HG02981 (cell line): ENCODE data around the gene PLD3.
"Not testable (repeated sequence)": the region's sequence is repeated elsewhere in the genome, so short reads cannot be mapped to it uniquely, and the experiment has no call there.

Source experiments
- ATAC-seq: cut with Tn5 transposase; IDR thresholded peaks from one replicate; pipeline ENCODE4 v1.9.1; 2021; ENCODE audit warnings: mild to moderate bottlenecking, moderate library complexity; ENCODE audit not compliant: unreplicated experiment

The PLD3 gene

GRCh38 chr19:40362160-40362559, 13.7 kb downstream of the PLD3 start:
- no peak for ATAC-seq

DNA sequence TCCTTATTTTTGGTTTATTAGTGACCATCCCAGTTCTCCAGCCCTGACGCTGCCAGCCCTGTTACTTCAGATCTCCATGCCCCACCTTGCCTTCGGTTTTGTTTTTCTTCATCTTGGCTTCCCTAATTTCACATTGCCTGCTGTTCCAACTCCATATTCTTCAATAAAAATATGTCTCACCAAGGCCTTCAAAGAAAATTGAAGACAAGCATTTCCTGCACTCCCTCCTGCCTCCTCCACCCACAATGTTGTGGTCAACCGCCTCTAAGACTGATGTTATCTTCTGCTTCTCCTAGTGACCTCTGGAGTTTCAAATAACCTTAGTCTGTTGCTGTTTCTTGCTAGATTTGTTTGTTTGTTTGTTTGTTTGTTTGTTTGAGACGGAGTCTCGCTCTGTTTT, 14.6 kb downstream of the PLD3 start:
- ATAC-seq: no peak

GRCh38 chr19:40365010-40365409, 16.5 kb downstream of the PLD3 start:
- no peak for ATAC-seq

- ATAC-seq: no peak
These were observed 17.3 kb downstream of the PLD3 start for GRCh38 chr19:40365613-40366401.

GRCh38 chr19:40366697-40367561, 18.4 kb downstream of the PLD3 start:
- ATAC-seq: no peak

DNA sequence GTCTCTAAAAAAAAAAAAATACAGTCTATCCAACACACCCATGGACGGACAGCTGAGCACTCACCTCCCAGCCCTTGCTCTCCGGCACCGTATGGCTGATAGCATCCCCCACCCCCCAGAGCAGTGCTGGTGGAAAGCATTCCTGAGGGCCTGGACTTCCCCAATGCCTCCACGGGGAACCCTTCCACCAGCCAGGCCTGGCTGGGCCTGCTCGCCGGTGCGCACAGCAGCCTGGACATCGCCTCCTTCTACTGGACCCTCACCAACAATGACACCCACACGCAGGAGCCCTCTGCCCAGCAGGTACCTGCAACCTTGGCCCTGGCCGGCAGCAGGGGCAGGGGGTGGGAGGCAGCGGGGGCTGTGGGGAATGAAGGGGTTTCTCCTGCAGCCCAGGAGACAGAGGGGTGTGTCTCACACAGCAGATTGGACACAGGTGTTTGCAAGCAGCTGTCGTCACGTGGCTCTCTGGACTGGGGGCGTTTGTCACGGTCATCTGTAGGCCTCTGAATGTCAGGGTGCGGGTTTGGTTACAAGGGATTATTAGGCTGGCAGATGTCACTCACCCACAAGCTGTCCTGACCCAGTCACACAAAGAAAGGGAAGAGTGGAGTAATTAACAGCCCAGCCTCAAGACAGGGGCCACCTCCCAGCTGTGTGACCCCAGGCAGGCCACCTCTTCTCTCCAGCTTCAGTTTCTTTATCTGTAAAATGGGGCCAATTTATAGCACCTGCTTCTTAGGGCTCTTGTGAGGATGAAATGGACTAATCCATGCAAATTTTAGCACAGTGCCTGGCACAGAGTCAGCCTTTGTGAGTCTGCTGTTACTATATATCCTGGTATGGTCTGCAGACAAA, 19.3 kb downstream of the PLD3 start:
- ATAC-seq: no peak

DNA sequence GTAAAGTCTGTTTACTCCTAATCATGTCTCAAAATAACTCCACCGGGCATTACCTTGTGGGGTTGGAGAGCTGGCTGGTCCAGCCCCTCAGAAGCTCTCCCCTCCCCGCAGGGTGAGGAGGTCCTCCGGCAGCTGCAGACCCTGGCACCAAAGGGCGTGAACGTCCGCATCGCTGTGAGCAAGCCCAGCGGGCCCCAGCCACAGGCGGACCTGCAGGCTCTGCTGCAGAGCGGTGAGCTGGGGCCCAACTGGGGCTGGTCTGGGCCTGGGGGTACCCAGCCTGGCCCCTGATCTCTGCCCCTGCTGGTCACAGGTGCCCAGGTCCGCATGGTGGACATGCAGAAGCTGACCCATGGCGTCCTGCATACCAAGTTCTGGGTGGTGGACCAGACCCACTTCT, 21.3 kb downstream of the PLD3 start:
- no peak for ATAC-seq

DNA sequence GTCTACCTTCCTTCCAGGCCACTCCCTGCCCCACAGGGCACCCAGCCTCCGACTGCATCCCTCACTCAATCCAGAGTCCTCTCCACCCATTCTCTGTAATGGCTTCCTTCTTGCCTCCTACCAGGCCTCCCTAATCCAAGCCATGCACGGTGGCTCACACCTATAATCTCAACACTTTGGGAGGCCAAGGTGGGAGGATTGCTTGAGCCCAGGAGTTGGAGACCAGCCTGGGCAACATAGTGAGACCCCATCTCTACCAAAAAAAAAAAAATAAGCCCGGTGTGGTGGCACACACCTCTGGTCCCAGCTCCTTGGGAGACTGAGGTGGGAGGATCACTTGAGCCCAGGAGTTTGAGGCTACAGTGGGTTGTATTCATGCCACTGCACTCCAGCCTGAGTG, 21.8 kb downstream of the PLD3 start:
- not testable (repeated sequence) for ATAC-seq

DNA sequence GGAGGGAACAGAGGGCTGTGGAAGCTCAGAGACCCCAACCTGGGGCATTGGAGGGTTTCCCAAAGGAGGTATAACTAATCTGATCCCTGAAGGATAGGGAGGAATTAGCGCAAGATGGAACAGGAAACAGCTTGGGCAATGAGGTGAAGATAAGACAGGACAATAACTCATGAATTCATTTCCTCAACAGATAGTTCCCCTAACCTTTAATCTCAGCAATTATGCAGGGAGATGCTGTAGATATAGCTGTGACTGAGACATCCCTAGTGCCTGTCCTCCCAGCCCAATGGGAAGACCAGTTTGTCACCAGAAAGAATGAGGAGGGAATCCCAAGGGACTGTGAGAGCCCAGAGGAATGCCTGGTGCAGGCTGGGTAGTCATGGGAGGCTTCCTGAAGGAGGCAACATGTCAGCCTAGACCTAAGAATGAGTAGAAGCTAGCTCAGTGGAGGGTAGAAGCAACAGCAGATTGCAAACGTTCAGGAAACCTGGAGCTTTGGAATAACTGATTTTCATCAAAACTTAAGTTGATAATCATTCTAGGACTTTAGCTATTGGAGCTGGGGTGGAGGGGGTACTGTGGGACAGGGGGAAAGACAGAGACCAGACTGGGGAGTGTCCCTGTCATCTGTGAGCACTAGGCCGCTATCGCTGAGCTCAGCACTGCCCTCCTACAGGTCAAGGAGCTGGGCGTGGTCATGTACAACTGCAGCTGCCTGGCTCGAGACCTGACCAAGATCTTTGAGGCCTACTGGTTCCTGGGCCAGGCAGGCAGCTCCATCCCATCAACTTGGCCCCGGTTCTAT, 22.7 kb downstream of the PLD3 start:
- ATAC-seq: no peak

DNA sequence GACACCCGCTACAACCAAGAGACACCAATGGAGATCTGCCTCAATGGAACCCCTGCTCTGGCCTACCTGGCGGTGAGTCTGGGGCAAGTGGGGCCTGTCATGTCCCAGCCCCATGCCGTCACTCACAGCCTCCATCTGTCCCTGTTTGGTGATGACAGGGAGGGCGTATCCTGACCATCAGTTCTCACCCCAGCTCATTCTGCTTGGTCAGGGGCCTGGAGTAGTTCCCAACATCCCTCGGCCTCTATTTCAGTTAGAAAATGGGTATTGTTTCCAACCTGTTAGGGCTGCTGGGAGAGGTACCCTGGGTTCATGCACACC, 23.3 kb downstream of the PLD3 start:
- no peak for ATAC-seq

DNA sequence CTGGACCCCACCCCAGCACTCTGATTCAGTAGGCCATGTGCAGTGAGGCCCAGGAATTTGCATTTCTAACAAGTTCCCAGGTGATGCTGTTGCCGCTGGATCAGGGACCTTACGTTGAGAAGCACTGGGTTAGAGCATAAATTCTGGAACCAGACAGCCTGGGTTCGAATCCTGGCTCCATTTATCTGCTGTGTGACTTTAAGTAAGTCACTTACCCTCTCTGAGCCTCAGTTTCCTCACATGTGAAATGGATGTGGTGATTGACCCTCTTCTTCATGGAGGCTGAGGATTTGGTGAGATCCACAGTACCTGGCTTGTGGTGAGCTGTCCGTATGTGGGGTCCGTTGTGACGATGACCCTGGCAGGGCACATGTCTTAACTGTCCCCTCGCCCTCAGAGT, 25.6 kb downstream of the PLD3 start:
- no peak for ATAC-seq

GRCh38 chr19:40376286-40376862, 27.9 kb downstream of the PLD3 start:
- ATAC-seq: no peak

- ATAC-seq: no peak
These were observed 29.4 kb downstream of the PLD3 start for GRCh38 chr19:40377876-40378385.

DNA sequence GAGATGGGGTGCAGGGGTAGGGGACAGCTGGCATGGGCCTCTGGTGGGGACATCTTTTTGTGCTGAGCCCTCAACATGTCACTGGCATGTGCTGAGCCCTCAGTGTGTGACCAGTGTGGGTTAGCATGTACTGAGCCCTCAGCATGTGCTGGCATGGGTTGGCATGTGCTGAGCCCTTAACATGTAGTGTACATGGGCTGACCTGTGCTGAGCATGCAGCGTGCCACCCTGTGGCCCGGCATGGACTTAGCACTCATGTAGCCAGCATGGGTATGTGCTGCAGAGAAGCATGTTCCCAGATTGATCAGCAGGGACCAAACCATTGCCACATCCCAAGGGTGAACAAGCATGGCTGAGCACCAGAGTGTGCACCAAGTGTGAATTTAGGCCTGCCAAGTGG, 30.0 kb downstream of the PLD3 start:
- no peak for ATAC-seq

GRCh38 chr19:40379446-40380198, 31.1 kb downstream of the PLD3 start:
- no peak for ATAC-seq

DNA sequence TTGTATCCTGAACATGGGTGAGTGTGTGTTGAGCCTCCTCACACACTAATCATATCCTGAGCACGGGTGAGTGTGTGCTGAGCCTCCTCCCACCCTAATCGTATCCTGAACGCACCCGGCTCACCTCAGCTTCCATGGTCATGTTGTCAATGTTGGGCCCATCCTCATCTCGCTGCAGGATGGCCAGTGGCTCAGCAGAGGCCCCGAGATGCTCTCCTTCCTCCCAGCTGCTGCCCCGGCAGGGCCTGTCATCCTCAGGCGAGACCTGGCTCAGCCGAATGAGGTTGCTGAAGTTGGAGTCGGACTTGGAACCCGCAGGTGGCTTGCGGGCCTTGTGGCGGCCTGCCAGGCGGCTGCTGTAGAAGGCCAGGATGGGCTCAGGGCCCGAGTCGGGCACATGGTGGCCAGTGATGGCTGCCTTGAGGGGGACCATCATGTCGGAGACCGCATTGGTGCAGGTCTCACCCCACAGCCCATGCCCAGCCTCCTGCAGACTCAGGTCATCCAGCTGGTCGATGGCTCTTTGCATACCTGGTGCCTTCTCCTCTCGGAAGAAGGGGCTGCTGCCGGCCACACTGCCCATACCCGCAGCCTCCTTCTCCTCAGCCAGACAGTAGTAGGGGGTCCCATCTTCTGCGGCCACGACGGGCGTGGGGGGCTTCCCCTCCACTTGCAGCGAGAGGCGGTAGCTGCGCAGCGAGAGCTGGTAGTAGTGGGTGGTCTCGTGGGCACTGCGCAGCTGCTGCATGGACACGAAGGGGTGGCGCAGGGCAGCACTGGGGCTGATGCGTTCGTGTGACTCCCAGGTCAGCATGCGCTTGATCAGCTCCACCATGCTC, 31.9 kb downstream of the PLD3 start:
- ATAC-seq: no peak

DNA sequence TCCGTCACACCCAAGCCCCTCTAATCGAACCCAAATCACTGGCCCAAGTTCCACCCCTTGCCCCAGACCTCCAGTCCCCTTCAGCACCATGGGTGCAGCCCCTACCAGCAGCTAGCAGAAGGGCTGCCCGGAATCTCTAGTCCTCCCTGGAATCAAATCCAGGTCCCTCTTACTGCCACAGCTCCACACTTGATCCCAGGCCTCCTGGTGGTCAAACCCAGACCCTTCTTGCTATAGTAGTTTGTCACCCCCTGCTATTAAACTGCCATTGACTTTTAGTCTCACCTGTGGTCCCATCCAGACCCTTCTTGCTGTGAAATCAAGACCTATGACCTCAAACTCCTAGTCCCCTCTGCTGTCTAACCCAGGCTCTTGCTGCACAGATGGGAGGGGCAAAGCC, 32.8 kb downstream of the PLD3 start:
- ATAC-seq: no peak

- ATAC-seq: no peak
These were observed 35.3 kb downstream of the PLD3 start for GRCh38 chr19:40383668-40384248.
